Psoas muscle (tissue), 8 donors: ENCODE data around the gene POFUT2. TPM values are rescaled to one million over a fixed set of nuclear protein-coding genes. Genes with fewer than 3 reads are reported as not detected.
A peak's percentile ranks its signal among the peaks of the same experiment; 100 is the strongest.

Experiments used
- ATAC-seq, 4 donors: fragments of 200-7000 bp; cut with Tn5 transposase; one replicate each; pipeline ENCODE4 v1.9.1; 2020; ENCODE audit warnings: moderate library complexity in 3 of 4, mild to moderate bottlenecking in 2 of 4
- DNase-seq, 2 donors: peaks; one replicate each; pipeline ENCODE4 v3.0.0-alpha.2; 2020
- H3K27ac ChIP-seq: fragments of 200-600 bp; one replicate; pipeline ENCODE4 v1.8.0; 2022
- H3K27me3 ChIP-seq, 3 donors: fragments of 200-600 bp in 1 of 3; one replicate each; pipeline versions ENCODE4 v1.6.1 to v1.8.0; 2013 to 2022; ENCODE audit warnings: low read length in 2 of 3, mild to moderate bottlenecking in 2 of 3, moderate library complexity in 1 of 3; ENCODE audit not compliant: insufficient read depth in 3 of 3
- H3K36me3 ChIP-seq, 2 donors: fragments of 200-600 bp in 1 of 2; one replicate each; pipeline versions ENCODE4 v1.6.1 to v1.8.0; 2013 to 2022; ENCODE audit warnings: low read depth in 1 of 2, mild to moderate bottlenecking in 1 of 2, moderate library complexity in 1 of 2; ENCODE audit not compliant: insufficient read depth in 1 of 2
- H3K4me1 ChIP-seq: fragments of 200-600 bp; one replicate; pipeline ENCODE4 v1.8.0; 2022
- H3K4me3 ChIP-seq: fragments of 200-600 bp; one replicate; pipeline ENCODE4 v1.8.0; 2022; ENCODE audit warnings: mild to moderate bottlenecking
- H3K9me3 ChIP-seq: fragments of 200-600 bp; one replicate; pipeline ENCODE4 v1.8.0; 2022
- WGBS, 3 donors: extraction: QIAGEN DNeasy Blood & Tissue Kit; methylation state at CpG; one replicate each; pipeline versions ENCODE4 v1.1.6 to v1.1.7; 2013; 5-methylcytosine and 5-hydroxymethylcytosine counted together
- intact Hi-C, 2 donors: fragments of 100-400 bp; cut with DNase I; formaldehyde crosslinking; loops; one replicate each; pipeline versions ENCODE4 v1.11.0 to v1.14.2; 2022
- polyA plus RNA-seq, 3 donors: library from polyadenylated mRNA; stranded (reverse); fragments of 200-250 nt; gene quantifications; one replicate each; pipeline ENCODE4 v1.2.3, GENCODE V29; 2013
- total RNA-seq, 4 donors: library from RNA; stranded (reverse); fragmentation: NEBNext Ultra II Directional in 2 of 4; extraction: Animal tissue kit (Norgen Biotek cat#: 25700) in 2 of 4; gene quantifications; one replicate each; pipeline versions ENCODE4 v1.2.1 to v1.2.4, GENCODE V29; 2021 to 2023
- TF ChIP-seq, protein P1 (sequence below): fragments of 200-600 bp; IDR thresholded peaks from one replicate; pipeline ENCODE4 v1.8.0; 2022; ENCODE audit warnings: antibody characterized with exemption
- donor health status: healthy with polysubstance abuse.
- donor health status: DM: no; HTN: no; CAD: no; lungs with moderate emphysema.
- donor health status: Bipolar disorder and iron deficiency.
- donor health status: healthy.
- donor health status: DM: yes; HTN: yes; CAD: no.
- donor health status: DM: no; HTN: no; CAD: no.
- donor health status: DM: no; HTN: no; CAD: no.
- donor health status: DM: yes; HTN: yes; CAD: no.

The POFUT2 gene
- total and polyA plus RNA-seq, 7 donors, result 5.6 to 13.9 (median 10.8) TPM

DNA sequence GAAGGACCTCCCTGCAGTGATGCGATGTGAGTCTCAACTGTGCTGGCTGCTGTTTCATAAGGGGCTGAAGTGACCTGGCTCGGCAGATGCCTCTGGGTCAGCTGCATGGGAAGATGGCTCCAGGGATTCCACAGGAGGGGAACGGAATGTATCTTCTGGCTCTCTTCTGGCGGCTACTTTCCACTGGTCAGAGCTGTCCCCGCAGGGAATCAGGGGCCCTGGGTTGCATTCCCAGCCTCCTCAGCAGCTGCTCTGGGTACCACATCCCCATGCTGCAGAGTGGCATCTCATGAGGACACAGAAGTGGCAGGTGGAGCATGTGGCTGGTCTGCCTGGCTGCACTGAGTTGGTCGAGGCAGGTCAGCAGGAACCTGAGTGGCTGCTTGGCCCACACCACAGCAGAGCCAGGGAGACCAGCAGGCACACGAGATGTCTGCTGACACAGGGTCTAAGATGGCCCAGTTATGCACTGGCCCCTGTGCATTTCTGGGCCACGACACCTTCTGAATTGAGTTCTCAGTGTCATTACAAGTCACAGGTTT lies 42.8 kb downstream of the POFUT2 start:
- H3K9me3 ChIP-seq, result peaks cover 5% of the 10 kb centered on the region
- H3K36me3 ChIP-seq, result no peaks in the 10 kb centered on the region
- DNase-seq, result peak in 1 of 2 donors; percentile 32
- no peak for ATAC-seq
- H3K4me3 ChIP-seq, result no peak overlapping the region
- intact Hi-C loops, result no loop called here
- 61 to 66% (median 63%) methylated on average over 8 of the region's 8 CpGs for WGBS, 3 donors
- no peaks in the 10 kb centered on the region for H3K4me1 ChIP-seq
- peaks cover 0 to 52% (median 8%) of the 10 kb centered on the region in 3 donors for H3K27me3 ChIP-seq
- TF ChIP-seq, protein P1, sequence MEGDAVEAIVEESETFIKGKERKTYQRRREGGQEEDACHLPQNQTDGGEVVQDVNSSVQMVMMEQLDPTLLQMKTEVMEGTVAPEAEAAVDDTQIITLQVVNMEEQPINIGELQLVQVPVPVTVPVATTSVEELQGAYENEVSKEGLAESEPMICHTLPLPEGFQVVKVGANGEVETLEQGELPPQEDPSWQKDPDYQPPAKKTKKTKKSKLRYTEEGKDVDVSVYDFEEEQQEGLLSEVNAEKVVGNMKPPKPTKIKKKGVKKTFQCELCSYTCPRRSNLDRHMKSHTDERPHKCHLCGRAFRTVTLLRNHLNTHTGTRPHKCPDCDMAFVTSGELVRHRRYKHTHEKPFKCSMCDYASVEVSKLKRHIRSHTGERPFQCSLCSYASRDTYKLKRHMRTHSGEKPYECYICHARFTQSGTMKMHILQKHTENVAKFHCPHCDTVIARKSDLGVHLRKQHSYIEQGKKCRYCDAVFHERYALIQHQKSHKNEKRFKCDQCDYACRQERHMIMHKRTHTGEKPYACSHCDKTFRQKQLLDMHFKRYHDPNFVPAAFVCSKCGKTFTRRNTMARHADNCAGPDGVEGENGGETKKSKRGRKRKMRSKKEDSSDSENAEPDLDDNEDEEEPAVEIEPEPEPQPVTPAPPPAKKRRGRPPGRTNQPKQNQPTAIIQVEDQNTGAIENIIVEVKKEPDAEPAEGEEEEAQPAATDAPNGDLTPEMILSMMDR, result no peak
- H3K27ac ChIP-seq, result no peak overlapping the region

DNA sequence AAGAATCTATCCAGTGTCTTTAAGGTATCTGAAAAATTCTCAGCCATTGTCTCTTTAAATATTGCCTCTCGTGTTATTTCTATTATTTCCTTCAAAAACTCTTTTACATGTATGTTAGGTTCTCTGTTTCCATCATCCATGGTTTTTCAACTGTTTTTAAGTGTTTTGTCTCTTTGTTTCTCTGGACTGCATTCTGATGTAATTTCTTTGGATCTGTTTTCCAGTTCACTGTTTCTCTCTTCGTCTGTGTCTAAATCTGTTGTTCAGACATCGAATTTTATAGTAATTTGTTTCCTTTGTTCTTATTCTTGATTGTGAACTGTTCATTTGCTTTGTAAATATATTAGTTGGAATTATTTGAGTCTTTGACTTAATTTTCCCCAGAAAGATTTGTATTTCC lies 44.1 kb downstream of the POFUT2 start:
- TF ChIP-seq, protein P1, result no peak
- no peak for ATAC-seq
- Histone ChIP-seq H3K4me3 (no peak overlapping the region), H3K36me3 (no peaks in the 10 kb centered on the region), H3K27ac (no peak overlapping the region), H3K27me3 (peaks cover 0 to 46% (median 7%) of the 10 kb centered on the region in 3 donors), H3K4me1 (no peaks in the 10 kb centered on the region), H3K9me3 (peaks cover 5% of the 10 kb centered on the region)
- 51 to 75% (median 66%) methylated on average over 3 of the region's 3 CpGs for WGBS, 3 donors
- intact Hi-C loops, result no loop called here
- no peak for DNase-seq

DNA sequence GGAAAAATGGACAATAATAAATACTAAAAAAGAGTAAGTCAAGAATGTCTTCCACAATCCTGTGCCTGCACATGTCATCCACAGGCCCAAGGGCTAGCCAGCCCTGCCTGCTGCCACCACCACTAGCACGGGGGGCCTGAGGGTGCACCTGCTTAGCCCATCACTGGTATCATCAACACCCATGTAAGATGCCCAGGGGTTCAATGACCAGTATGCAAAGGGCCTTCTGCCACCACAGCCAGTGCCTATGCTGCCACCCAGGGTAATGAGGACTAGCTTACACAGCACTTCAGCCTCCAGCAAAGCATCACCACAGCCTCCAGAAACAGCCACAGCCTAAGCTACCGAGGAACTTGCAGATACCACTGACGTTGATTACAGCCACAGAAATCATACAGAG lies 46.3 kb downstream of the POFUT2 start:
- intact Hi-C loops, result no loop called here
- DNase-seq, result no peak
- 81 to 86% (median 83%) methylated on average over 3 of the region's 3 CpGs for WGBS, 3 donors

DNA sequence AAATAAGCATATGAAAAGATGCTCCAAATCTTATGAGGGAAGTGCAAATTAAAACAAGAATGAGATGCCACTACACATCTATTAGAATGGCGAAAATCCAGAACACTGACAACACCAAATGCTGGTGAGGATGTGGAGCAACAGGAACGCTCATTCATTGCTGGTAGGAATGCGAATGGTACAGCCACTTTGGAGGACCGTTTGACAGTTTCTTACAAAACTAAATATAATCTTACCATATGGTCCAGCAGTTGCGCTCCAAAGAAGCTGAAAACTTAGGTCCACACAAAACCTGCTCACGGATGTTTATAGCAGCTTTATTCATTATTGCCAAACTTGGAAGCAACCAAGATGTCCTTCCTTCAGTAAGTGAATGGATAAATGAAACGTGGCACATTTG lies 50.3 kb downstream of the POFUT2 start:
- Histone ChIP-seq H3K9me3 (peaks cover 5% of the 10 kb centered on the region), H3K27me3 (peaks cover 0 to 44% (median 0%) of the 10 kb centered on the region in 3 donors), H3K36me3 (no peaks in the 10 kb centered on the region), H3K4me1 (no peaks in the 10 kb centered on the region), H3K4me3 (no peak overlapping the region), H3K27ac (no peak overlapping the region)
- ATAC-seq (no peak), DNase-seq (no peak)
- 86 to 92% (median 89%) methylated on average over 7 of the region's 7 CpGs for WGBS, 3 donors
- TF ChIP-seq, protein P1, result no peak
- intact Hi-C loops, result no loop called here

More for the DNA sequence above, 46.3 kb downstream of the POFUT2 start:
- Histone ChIP-seq H3K9me3 (peaks cover 5% of the 10 kb centered on the region), H3K4me3 (no peak overlapping the region), H3K36me3 (no peaks in the 10 kb centered on the region), H3K4me1 (no peaks in the 10 kb centered on the region), H3K27me3 (peaks cover 0 to 33% (median 3%) of the 10 kb centered on the region in 3 donors), H3K27ac (no peak overlapping the region)
- TF ChIP-seq, protein P1, result no peak
- no peak for ATAC-seq

DNA sequence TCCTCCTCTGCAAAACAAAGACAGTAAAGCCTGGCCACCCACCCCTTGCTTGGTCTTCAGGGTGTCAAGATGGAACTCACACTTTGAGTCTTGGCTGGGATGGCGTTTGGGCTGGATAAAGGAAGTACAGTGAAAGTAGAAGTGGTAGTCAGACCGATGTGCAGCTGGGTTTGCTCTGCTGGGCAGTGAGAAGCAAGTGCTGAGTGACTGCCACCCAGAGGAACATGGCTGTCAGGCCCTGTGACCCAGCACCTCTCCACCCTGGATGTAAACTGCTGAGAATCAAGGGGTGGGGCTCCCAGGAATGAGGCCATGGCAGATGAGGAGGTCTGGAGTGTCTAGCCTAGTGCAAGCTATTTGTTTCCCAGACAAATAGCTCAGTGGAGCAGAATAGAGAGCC lies 51.2 kb downstream of the POFUT2 start:
- ATAC-seq (no peak), DNase-seq (no peak)
- Histone ChIP-seq H3K4me1 (no peaks in the 10 kb centered on the region), H3K27me3 (peaks cover 0 to 45% (median 0%) of the 10 kb centered on the region in 3 donors), H3K4me3 (no peak overlapping the region), H3K36me3 (no peaks in the 10 kb centered on the region), H3K27ac (no peak overlapping the region), H3K9me3 (peaks cover 2% of the 10 kb centered on the region)
- intact Hi-C loops, result no loop called here
- WGBS, 3 donors, result 38 to 40% (median 39%) methylated on average over 2 of the region's 2 CpGs
- TF ChIP-seq, protein P1, result no peak
